ENCODE data around the gene THAP8.
A peak's percentile ranks its signal among the peaks of the same experiment; 100 is the strongest.
"Not testable (repeated sequence)": the region's sequence is repeated elsewhere in the genome, so short reads cannot be mapped to it uniquely, and the experiment has no call there.

THAP8 gene

DNA sequence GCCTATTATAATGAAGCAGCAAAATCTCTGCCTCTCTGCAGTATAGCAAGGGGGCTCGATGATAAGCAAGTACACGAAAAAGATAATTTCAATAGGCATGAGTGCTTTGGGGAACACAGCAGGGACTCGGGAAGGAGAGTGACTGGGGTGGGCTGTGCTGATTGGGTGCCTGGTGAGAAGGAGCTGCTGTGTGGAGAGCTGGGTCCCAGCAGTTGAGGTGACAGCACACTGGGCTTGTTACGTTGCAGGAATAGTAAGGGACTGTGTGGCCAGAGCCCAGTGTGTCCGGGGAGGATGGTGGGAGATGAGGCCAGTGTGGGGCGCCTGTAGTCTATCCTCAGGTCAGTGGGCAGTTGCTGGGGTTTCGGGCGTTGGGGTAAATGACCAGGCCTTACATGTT, 18.0 kb upstream of the THAP8 start:
- FAIRE-seq (no peak), DNase-seq (ENCODE audit: insufficient read length, low spot score) (no peak)

- DNase-seq (ENCODE audit: insufficient read length, low spot score); FAIRE-seq: not testable (repeated sequence)
These were observed 14.9 kb upstream of the THAP8 start for GRCh38 chr19:36068810-36069499.

GRCh38 chr19:36067681-36068080, 13.6 kb upstream of the THAP8 start:
- FAIRE-seq = no peak

GRCh38 chr19:36064826-36065225, 10.7 kb upstream of the THAP8 start:
- DNase-seq (ENCODE audit: insufficient read length, low spot score) (no peak), FAIRE-seq (no peak)

More at GRCh38 chr19:36067681-36068080, 13.6 kb upstream of the THAP8 start:
- DNase-seq (ENCODE audit: insufficient read length, low spot score) = no peak

- FAIRE-seq = no peak
- DNase-seq (ENCODE audit: insufficient read length, low spot score) = no peak
These were observed 7.3 kb upstream of the THAP8 start for GRCh38 chr19:36061367-36061766.

DNA sequence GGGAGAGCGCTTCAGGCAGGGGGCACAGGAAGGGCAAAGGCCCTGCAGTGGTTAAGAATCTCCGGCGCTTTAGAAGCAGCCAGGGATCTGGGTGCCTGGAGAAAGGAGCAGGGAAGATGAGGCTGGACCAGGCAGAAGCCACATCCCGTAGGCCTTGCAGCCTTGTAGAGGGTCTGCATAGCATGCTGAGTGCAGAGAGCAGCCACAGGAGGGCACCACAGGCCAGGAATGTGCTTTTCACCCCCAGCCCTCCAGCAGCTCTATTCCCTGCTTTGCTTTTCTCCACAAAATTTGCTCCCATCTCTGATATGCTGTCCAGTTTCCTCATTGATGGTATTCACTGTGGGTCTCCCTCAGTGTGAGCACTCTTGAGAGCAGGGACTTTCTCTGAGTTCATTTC, 6.3 kb upstream of the THAP8 start:
- FAIRE-seq (no peak), DNase-seq (ENCODE audit: insufficient read length, low spot score) (no peak)

GRCh38 chr19:36059180-36059910, 5.3 kb upstream of the THAP8 start:
- DNase-seq (ENCODE audit: insufficient read length, low spot score) (no peak), FAIRE-seq (no peak)

- FAIRE-seq (no peak), DNase-seq (ENCODE audit: insufficient read length, low spot score) (no peak)
These were observed 4.5 kb upstream of the THAP8 start for GRCh38 chr19:36058481-36059179.

DNA sequence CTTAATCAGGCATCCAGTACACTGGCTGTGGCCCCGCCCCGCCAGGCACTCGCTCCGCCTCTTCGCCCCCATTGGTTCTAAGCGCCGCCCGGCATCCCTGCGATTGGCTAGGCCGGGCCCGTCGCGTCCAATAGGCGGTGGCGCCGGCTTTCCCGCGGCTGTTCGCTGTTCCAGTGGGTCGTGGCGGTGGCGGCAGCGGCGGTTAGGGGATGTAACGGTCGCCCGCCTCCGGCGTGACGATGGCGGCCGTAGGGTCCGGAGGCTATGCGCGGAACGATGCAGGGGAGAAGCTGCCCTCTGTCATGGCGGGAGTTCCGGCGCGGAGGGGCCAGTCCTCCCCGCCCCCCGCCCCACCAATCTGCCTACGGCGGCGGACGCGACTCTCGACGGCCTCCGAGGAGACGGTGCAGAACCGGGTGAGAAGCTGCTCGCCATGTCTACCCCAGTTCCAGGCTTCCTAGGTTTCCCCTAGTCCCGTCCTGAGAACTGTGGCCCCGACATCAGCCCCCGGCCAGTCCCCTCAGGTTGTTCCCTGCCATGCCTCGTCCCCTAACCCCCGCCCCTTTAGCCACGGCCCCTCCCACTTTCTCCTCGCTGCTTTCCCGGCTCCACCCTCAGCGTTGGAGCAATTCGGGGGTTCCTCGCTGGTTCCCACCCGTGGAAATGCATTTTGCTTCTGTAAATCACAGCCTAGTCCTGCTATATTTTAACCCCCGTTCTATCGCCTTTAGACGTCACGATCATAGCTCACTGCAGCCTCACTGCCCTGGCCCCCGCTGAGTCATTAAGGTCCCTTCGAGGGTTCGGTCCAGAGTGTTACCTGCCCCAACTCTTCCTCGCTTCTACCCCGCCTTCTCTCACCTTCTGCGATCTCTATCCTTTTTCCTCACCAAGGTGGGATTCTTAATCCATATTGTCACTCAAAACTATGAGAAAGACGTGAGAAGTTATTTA, 925 bp upstream of the THAP8 start, which contains the start of gene WDR62:
Gene WDR62 (plus strand): TSS at position 165 of the 954 bp plus-strand sequence. CDS start 75 bp downstream, at position 240.
- FAIRE-seq (no peak), DNase-seq (ENCODE audit: insufficient read length, low spot score) (peak; percentile 88)

DNA sequence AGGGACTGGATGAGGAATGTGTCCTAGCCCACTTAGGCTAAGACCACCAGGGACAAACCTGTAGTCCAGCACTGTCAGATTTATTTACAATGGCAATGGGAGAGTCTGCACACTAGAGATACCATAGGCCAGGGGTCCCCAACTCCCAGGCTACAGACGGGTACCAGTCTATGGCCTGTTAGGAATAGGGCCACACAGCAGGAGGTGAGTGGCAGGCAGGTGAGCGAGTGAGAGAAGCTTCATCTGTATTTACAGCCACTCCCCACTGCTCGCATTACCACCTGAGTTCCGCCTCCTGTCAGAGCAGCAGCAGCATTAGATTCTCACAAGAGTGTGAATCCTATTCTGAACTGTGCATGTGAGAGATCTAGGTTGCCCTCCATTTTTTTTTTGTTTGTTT, 2.4 kb downstream of the THAP8 start:
- DNase-seq (ENCODE audit: insufficient read length, low spot score) = no peak
- FAIRE-seq = no peak

DNA sequence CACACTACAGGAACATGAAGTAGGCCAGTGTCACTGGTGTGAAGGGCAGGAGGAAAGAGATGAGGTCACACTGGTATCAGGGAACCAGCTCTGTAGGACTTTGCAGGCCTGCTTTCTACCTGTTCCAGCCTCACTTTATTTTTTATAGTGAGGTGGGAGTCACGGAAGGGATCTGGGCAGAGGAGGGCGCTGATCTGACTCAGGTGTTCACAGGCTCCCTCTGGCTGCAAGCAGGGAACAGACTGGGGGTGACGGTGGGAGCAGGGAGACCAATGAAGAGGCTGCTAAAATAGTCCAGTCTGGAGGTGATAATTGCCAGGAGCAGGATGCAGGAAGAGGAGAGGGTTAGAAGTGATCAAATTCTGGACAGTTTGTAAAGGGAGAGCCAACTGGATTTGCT, 2.8 kb downstream of the THAP8 start:
- FAIRE-seq = no peak
- DNase-seq (ENCODE audit: insufficient read length, low spot score) = no peak

- DNase-seq (ENCODE audit: insufficient read length, low spot score) (no peak), FAIRE-seq (no peak)
These were observed 4.9 kb downstream of the THAP8 start for GRCh38 chr19:36049080-36049698.

GRCh38 chr19:36047835-36048234, 6.2 kb downstream of the THAP8 start:
- no peak for DNase-seq (ENCODE audit: insufficient read length, low spot score)
- no peak for FAIRE-seq

GRCh38 chr19:36046443-36047050, 7.5 kb downstream of the THAP8 start:
- DNase-seq (ENCODE audit: insufficient read length, low spot score) (no peak), FAIRE-seq (no peak)

- no peak for DNase-seq (ENCODE audit: insufficient read length, low spot score)
- FAIRE-seq = no peak
These were observed 10.1 kb downstream of the THAP8 start for GRCh38 chr19:36043952-36044351.

GRCh38 chr19:36041831-36042230, 12.3 kb downstream of the THAP8 start:
- DNase-seq (ENCODE audit: insufficient read length, low spot score) (no peak), FAIRE-seq (no peak)

DNA sequence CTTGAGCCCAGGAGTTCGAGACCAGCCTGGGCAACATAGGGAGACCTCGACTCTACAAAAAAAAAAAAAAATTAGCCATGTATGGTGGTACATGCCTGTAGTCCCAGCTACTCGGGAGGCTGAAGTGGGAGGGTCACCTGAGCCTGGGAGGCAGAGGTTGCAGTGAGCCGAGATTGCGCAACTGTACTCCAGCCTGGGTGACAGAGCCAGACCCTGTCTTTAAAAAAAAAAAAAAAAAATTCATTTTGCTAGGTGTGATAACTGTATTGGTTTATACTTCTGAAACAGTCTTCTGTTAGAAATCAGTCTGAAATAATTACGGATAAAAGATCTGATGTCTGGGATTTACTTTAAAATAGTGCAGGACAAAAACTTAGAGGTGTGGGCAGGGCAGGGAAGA, 13.0 kb downstream of the THAP8 start:
- not testable (repeated sequence) for FAIRE-seq; DNase-seq (ENCODE audit: insufficient read length, low spot score)

- no peak for FAIRE-seq
- DNase-seq (ENCODE audit: insufficient read length, low spot score) = no peak
These were observed 13.6 kb downstream of the THAP8 start for GRCh38 chr19:36040495-36040894.

- FAIRE-seq (no peak), DNase-seq (ENCODE audit: insufficient read length, low spot score) (peak; percentile 66)
These were observed 21.6 kb downstream of the THAP8 start, which contains the start of gene CLIP3 for GRCh38 chr19:36032251-36033104. CLIP3 (minus strand) TSS chr19:36032873; CDS start chr19:36032357, 516 bp downstream.
